GM12878 (cell line): Measurements from ENCODE around the gene RTN4RL1. TPM values are rescaled to one million over a fixed set of nuclear protein-coding genes. Genes with fewer than 3 reads are reported as not detected.

Experiments used
- ATAC-seq: fragments of 200-7000 bp; cut with Tn5 transposase; 3 replicates; pipeline ENCODE4 v1.9.1; 2020; ENCODE audit warnings: mild to moderate bottlenecking, moderate library complexity
- BruUV-seq: library from RNA; stranded (reverse); fragments of 400-500 nt; replicated peaks from 2 replicates; lab custom pipeline; 2021; lab: Mats Ljungman, UMichigan
- CTCF ChIA-PET: fragments of 300-600 bp; sonication (Branson Sonifier 250); formaldehyde crosslinking; extraction: SDS; loops from one replicate; lab custom pipeline; 2021; ENCODE audit warnings: inconsistent platforms; lab: Yijun Ruan, JAX
- POLR2A ChIA-PET: fragments of 350-600 bp; formaldehyde crosslinking; extraction: SDS; loops from one replicate; lab custom pipeline; 2021; ENCODE audit warnings: inconsistent platforms; lab: Charles Lee
- RAD21 ChIA-PET: fragments of 300-600 bp; sonication (Branson Sonifier 250); formaldehyde crosslinking; loops from one replicate; lab custom pipeline; 2023; ENCODE audit warnings: antibody characterized with exemption; ENCODE audit not compliant: unreplicated experiment; lab: Charles Lee
- SMC1A ChIA-PET: fragments of 300-600 bp; sonication (Branson Sonifier 250); formaldehyde crosslinking; loops from one replicate; lab custom pipeline; 2023; ENCODE audit not compliant: unreplicated experiment, uncharacterized antibody; lab: Charles Lee
- DNase-seq: peaks from one replicate; pipeline ENCODE4 v3.0.0-alpha.2; 2011; ENCODE audit warnings: low read depth, low spot score
- FAIRE-seq: peaks from 3 replicates; lab custom pipeline; 2011; peaks lifted over from hg19 to GRCh38; lab: Jason Lieb, UNC
- H2AFZ ChIP-seq: 2 replicates; pipeline ENCODE4 v1.6.0; 2011; ENCODE audit warnings: low read depth, low read length, control low read depth; ENCODE audit not compliant: control insufficient read depth
- H3K27ac ChIP-seq: 2 replicates; pipeline ENCODE4 v1.5.1; 2011; ENCODE audit warnings: control low read depth; ENCODE audit not compliant: control insufficient read depth, insufficient read depth
- H3K27me3 ChIP-seq, 2 experiments: replicated peaks in 1 of 2; 2 replicates each; pipeline versions ENCODE4 v1.6.0 to v1.6.1; 2011; ENCODE audit warnings: low read length in 1 of 2; ENCODE audit not compliant: control insufficient read depth in 2 of 2, insufficient read depth in 2 of 2
- H3K36me3 ChIP-seq, 2 experiments: 2 replicates each; pipeline ENCODE4 v1.5.1; 2011; ENCODE audit warnings: low read length in 1 of 2; ENCODE audit not compliant: control insufficient read depth in 2 of 2, insufficient read depth in 2 of 2
- H3K4me1 ChIP-seq: 2 replicates; pipeline ENCODE4 v1.6.1; 2011; ENCODE audit warnings: mild to moderate bottlenecking, low read length, moderate library complexity, mixed read lengths; ENCODE audit not compliant: control insufficient read depth, insufficient read depth
- H3K4me2 ChIP-seq: 2 replicates; pipeline ENCODE4 v1.6.0; 2011; ENCODE audit warnings: control low read depth; ENCODE audit not compliant: control insufficient read depth, insufficient read depth
- H3K4me3 ChIP-seq: fragments of 200-600 bp; sonication (generic); 2 replicates; pipeline ENCODE4 v1.5.1; 2016
- H3K79me2 ChIP-seq: 2 replicates; pipeline ENCODE4 v1.6.0; 2011; ENCODE audit warnings: low read length; ENCODE audit not compliant: control insufficient read depth, insufficient read depth
- H3K9ac ChIP-seq: 2 replicates; pipeline ENCODE4 v1.8.0; 2011; ENCODE audit warnings: low read length, control low read depth, mixed read lengths; ENCODE audit not compliant: control insufficient read depth, insufficient read depth
- H3K9me3 ChIP-seq: replicated peaks from 3 replicates; pipeline ENCODE4 v1.5.1; 2011; ENCODE audit warnings: mild to moderate bottlenecking, low read length; ENCODE audit not compliant: control insufficient read depth, insufficient read depth
- H4K20me1 ChIP-seq: 2 replicates; pipeline ENCODE4 v1.6.0; 2011; ENCODE audit not compliant: control insufficient read depth, insufficient read depth
- ATF7 ChIP-seq: fragments of 450-650 bp; IDR thresholded peaks from 2 replicates; pipeline ENCODE4 v1.6.1; 2016; ENCODE audit warnings: low read depth, mild to moderate bottlenecking
- E2F4 ChIP-seq: IDR thresholded peaks from 2 replicates; pipeline ENCODE4 v1.6.1; 2012; ENCODE audit warnings: low read depth, low read length, improper control_type of control experiment
- ELK1 ChIP-seq: IDR thresholded peaks from 2 replicates; pipeline ENCODE4 v1.6.1; 2012; ENCODE audit warnings: low read depth, low read length, improper control_type of control experiment
- ETV6 ChIP-seq, 2 experiments: fragments of 450-650 bp in 1 of 2; IDR thresholded peaks in 1 of 2; conservative IDR thresholded peaks in 1 of 2; 2 replicates each; pipeline ENCODE4 v1.6.1; 2014; ENCODE audit warnings: antibody characterized with exemption in 1 of 2, borderline replicate concordance in 1 of 2, low read depth in 1 of 2, mild to moderate bottlenecking in 1 of 2, moderate library complexity in 1 of 2
- HDAC6 ChIP-seq: fragments of 200-600 bp; sonication (generic); IDR thresholded peaks from one replicate; pipeline ENCODE4 v1.8.0; 2017; ENCODE audit warnings: antibody characterized with exemption; ENCODE audit not compliant: unreplicated experiment
- HDGF ChIP-seq: fragments of 450-650 bp; IDR thresholded peaks from 2 replicates; pipeline ENCODE4 v1.6.1; 2016; ENCODE audit warnings: antibody characterized with exemption
- KDM1A ChIP-seq: fragments of 200-600 bp; sonication (generic); IDR thresholded peaks from 2 replicates; pipeline ENCODE4 v1.6.1; 2016; ENCODE audit warnings: borderline replicate concordance
- KLF5 ChIP-seq: fragments of 450-650 bp; IDR thresholded peaks from 2 replicates; pipeline ENCODE4 v1.6.1; 2014; ENCODE audit warnings: mild to moderate bottlenecking; ENCODE audit not compliant: partially characterized antibody
- MYB ChIP-seq: fragments of 150-350 bp; IDR thresholded peaks from 2 replicates; pipeline ENCODE4 v1.6.1; 2014; ENCODE audit warnings: mild to moderate bottlenecking, low read depth, low read length, borderline replicate concordance
- NR2C2 ChIP-seq: IDR thresholded peaks from 2 replicates; pipeline ENCODE4 v1.6.1; 2011; ENCODE audit warnings: borderline replicate concordance, low read depth; ENCODE audit not compliant: control insufficient read depth, insufficient read length
- NRF1 ChIP-seq: conservative IDR thresholded peaks from 2 replicates; pipeline ENCODE4 v1.6.1; 2011; ENCODE audit warnings: mild to moderate bottlenecking, low read depth, low read length, improper control_type of control experiment
- PAX5 ChIP-seq: IDR thresholded peaks from 2 replicates; pipeline ENCODE4 v1.6.1; 2011; ENCODE audit warnings: low read depth, low read length, borderline replicate concordance
- PML ChIP-seq: IDR thresholded peaks from 2 replicates; pipeline ENCODE4 v1.6.1; 2012; ENCODE audit warnings: low read length, inconsistent platforms
- POLR2A ChIP-seq: IDR thresholded peaks from 2 replicates; pipeline ENCODE4 v1.6.1; 2011; ENCODE audit warnings: low read depth, mild to moderate bottlenecking, low read length
- POLR2AphosphoS2 ChIP-seq: IDR thresholded peaks from 2 replicates; pipeline ENCODE4 v1.6.1; 2011; ENCODE audit warnings: low read depth, mild to moderate bottlenecking, low read length, improper control_type of control experiment, moderate library complexity
- RFX5 ChIP-seq: IDR thresholded peaks from 2 replicates; pipeline ENCODE4 v1.6.1; 2011; ENCODE audit warnings: low read depth, low read length, improper control_type of control experiment
- SMAD5 ChIP-seq: IDR thresholded peaks from 2 replicates; pipeline ENCODE4 v1.6.1; 2016; ENCODE audit warnings: antibody characterized with exemption, low read depth
- SMC3 ChIP-seq: IDR thresholded peaks from 2 replicates; pipeline ENCODE4 v1.6.1; 2011; ENCODE audit warnings: low read length, improper control_type of control experiment, borderline replicate concordance
- SUZ12 ChIP-seq: fragments of 200-600 bp; sonication (generic); IDR thresholded peaks from one replicate; pipeline ENCODE4 v1.6.1; 2018; ENCODE audit warnings: antibody characterized with exemption, mild to moderate bottlenecking; ENCODE audit not compliant: unreplicated experiment
- YBX1 ChIP-seq: fragments of 450-650 bp; IDR thresholded peaks from 2 replicates; pipeline ENCODE4 v1.6.1; 2016; ENCODE audit warnings: antibody characterized with exemption
- YY1 ChIP-seq: IDR thresholded peaks from 2 replicates; pipeline ENCODE4 v1.6.1; 2011; ENCODE audit warnings: low read depth, mild to moderate bottlenecking, low read length
- WGBS: methylation state at CpG from one replicate; pipeline ENCODE4 v1.1.6; 2016; ENCODE audit warnings: low lambda C conversion rate; ENCODE audit not compliant: insufficient replicate concordance, insufficient coverage; ENCODE audit errors: missing lambda C conversion rate; 5-methylcytosine and 5-hydroxymethylcytosine counted together
- in situ Hi-C: fragments of 300-500 bp; cut with MboI; formaldehyde crosslinking; loops from 9 replicates; pipeline ENCODE4 v1.14.3; 2018; ENCODE audit warnings: mixed read lengths
- intact Hi-C: fragments of 100-400 bp; cut with micrococcal nuclease; formaldehyde crosslinking; loops from one replicate; pipeline ENCODE4 v1.14.2; 2022; ENCODE audit not compliant: unreplicated experiment
- polyA plus RNA-seq, 11 experiments: library from polyadenylated mRNA; depleted of rRNA in 4 of 11; unstranded in 6 of 11; stranded (reverse) in 5 of 11; fragments of >200 nt; fragmentation: Nextera tagmentation in 4 of 11; fragmentation: Illumina TruSeq in 1 of 11; extraction: Ambion mirVana in 4 of 11; extraction: Trizol in 1 of 11; gene quantifications; 1 replicate in 1 of 11; 2 replicates in 10 of 11; pipeline versions ENCODE4 v1.2.1 to v1.2.3, GENCODE V29; 2011 to 2016; ENCODE audit warnings: inconsistent platforms in 2 of 11, missing spikeins in 2 of 11, low read depth in 1 of 11
- total RNA-seq, 4 experiments: library from RNA; depleted of rRNA in 3 of 4; stranded (reverse); fragments of >200 nt in 3 of 4; fragmentation: Illumina TruSeq in 1 of 4; extraction: Trizol in 1 of 4; gene quantifications; 2 replicates each; pipeline versions ENCODE4 v1.2.1 to v1.2.3, GENCODE V29; 2013 to 2021

RTN4RL1 gene
- total and polyA plus RNA-seq, 10 of the 15 experiments (the other 5 are each of a cell fraction or from before 2014, with no cell fraction given), result 0.08 to 0.11 (median 0.10) TPM; not detected in 7

- no peak for DNase-seq
- ATAC-seq, result no peak
- ChIA-PET RAD21 (interaction anchor here (1.1 to 8.4 kb wide), 4 partner anchors 9 to 185 kb away, joined by 4 to 271 read pairs (median 82); no protein-coding TSS in a partner anchor), POLR2A (interaction anchor here (0.9 to 2.2 kb wide), 3 partner anchors 9 to 185 kb away, joined by 4 to 7 read pairs (median 4); no protein-coding TSS in a partner anchor), CTCF (interaction anchor here (0.5 to 8.4 kb wide), 9 partner anchors 9 to 242 kb away, joined by 3 to 265 read pairs (median 26); no protein-coding TSS in a partner anchor), SMC1A (interaction anchor here (0.9 to 8.6 kb wide), 9 partner anchors 9 to 193 kb away, joined by 3 to 141 read pairs (median 11); no protein-coding TSS in a partner anchor)
- peaks cover 45% of the 10 kb centered on the region for H3K4me1 ChIP-seq
- no peaks in the 10 kb centered on the region for H4K20me1 ChIP-seq
- H3K4me3 ChIP-seq, result peak overlapping the region; percentile 95; the same call in 1 of the 2 replicates
- H2AFZ ChIP-seq, result no peak overlapping the region
- H3K36me3 ChIP-seq, result peaks cover 17 to 27% of the 10 kb centered on the region in 2 experiments
- no peaks in the 10 kb centered on the region for H3K27me3 ChIP-seq
- FAIRE-seq, result no peak
- peak overlapping the region; percentile 80 for H3K9ac ChIP-seq
- H3K27ac ChIP-seq, result peak overlapping the region; percentile 84; the same call in 1 of the 2 replicates
- H3K79me2 ChIP-seq, result peaks cover 49% of the 10 kb centered on the region
- no TSS peak for BruUV-seq
- H3K4me2 ChIP-seq, result peak overlapping the region; percentile 81; the same call in 1 of the 2 replicates
- 85% methylated on average over 5 of the region's 6 CpGs for WGBS
- in situ Hi-C loops, result loop anchor here (10.0 kb wide), 1 partner anchor 184 kb away; no protein-coding TSS in a partner anchor
- intact Hi-C loops, result no loop called here
- no peaks in the 10 kb centered on the region; the same call in 2 of the 3 replicates for H3K9me3 ChIP-seq
- TF ChIP-seq E2F4, result no peak
- TF ChIP-seq MYB, result no peak
- no peak for TF ChIP-seq PAX5
- TF ChIP-seq YBX1, result no peak
- TF ChIP-seq KLF5, result no peak
- TF ChIP-seq NR2C2, result no peak
- TF ChIP-seq HDGF, result peak; percentile 16; the same call in 1 of the 2 replicates
- no peak for TF ChIP-seq PML
- TF ChIP-seq POLR2AphosphoS2, result 0 out of 2 replicates have a peak, but pooled peaks have one; percentile 29
- TF ChIP-seq ELK1, result no peak
- TF ChIP-seq YY1, result no peak
- no peak for TF ChIP-seq SUZ12
- no peak for TF ChIP-seq ETV6 (conservative IDR thresholded peaks at IDR 0.05 in 1 of 2, IDR thresholded peaks at IDR 0.05 in 1 of 2; ENCODE audit: borderline replicate concordance in 1 of 2, low read depth in 1 of 2)
- TF ChIP-seq POLR2A, result peak; percentile 60; the same call in 1 of the 2 replicates
- TF ChIP-seq ATF7, result no peak
- TF ChIP-seq SMC3, result no peak
- TF ChIP-seq NRF1, result no peak
- TF ChIP-seq SMAD5, result 0 out of 2 replicates have a peak, but pooled peaks have one; percentile 7
- TF ChIP-seq KDM1A, result no peak
- no peak for TF ChIP-seq RFX5
- no peak for TF ChIP-seq HDAC6
Observed at GRCh38 chr17:2060385-2060658, 35.2 kb upstream of the RTN4RL1 start.
